ENCODE data around the gene NRP1.
"Not testable (repeated sequence)": the region's sequence is repeated elsewhere in the genome, so short reads cannot be mapped to it uniquely, and the experiment has no call there.

Gene NRP1

GRCh38 chr10:33334153-33334804 is at the start of gene NRP1:
Gene NRP1 (minus strand): TSS chr10:33334667. CDS start chr10:33334382, 285 bp downstream.
- no peak for DNase-seq

DNA sequence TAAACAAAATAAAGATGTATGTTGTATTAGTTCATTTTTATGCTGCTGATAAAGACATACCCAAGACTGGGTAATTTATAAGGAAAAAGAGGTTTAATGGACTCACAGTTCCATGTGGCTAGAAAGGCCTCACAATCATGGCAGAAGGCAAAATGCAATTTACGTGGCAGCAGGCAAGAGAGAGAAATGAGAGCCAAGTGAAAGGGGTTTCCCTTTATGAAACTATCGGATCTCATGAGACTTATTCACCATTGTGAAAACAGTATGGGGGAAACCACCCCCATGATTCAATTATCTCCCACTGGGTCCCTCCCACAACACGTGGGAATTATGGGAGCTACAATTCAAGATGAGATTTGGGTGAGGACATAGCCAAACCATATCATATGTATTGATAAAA is 49.7 kb upstream of the NRP1 start:
- DNase-seq: not testable (repeated sequence)

DNA sequence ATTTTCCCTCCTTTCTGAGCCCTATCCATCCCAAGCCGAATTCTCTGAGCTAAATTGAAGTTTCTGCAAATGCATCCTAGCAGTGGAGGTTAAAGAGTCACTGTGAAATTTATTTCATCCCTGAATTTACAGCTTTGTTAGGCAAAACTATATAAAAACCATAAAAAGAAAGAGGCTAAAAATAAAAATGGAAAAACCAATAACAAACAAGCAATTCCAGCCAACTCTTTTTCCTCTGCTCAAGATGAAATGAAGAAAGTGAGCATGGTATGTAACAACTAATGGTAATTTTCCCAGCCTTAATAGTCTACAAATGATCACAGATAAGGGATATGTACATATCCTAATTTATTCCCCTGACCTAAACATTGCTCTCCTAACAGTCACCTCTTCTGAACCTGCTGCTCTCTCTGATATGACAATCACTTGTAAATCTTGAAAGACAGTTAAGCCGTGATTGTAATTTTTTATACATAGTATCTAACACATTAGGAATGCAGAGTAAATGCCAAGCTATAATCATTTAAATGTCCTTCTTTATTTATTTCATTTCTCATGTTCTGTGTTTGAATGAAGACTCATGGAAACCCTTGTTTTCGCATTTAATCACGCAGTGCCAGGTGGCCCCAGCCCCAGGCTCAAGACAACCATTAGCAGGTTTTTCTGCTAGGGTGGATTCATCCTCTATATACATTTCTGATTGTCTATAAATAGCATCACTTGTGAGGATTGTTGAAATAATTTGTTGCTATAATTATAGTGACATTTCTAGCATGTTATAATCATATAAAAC is 48.6 kb upstream of the NRP1 start:
- DNase-seq: no peak

DNA sequence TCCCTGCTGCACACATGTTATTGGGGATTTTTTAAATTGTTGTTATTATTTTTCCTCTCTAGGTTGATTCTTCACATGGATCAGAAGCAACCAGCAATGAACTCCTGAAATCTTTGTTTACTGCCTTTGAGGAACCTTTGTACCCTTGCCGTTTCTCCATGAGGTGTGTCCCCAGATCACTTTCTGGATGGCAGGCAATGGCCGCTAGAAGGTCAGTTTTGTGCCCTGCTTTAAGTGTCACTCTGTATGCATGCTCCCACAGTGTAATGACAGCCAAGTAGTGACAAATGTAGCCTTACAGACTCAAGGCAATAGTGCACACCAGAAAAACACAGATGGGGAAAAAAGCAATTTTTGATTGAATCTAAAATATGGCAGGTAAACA is 47.7 kb upstream of the NRP1 start:
- DNase-seq: no peak

GRCh38 chr10:33381451-33382215 is 47.2 kb upstream of the NRP1 start:
- DNase-seq: no peak

DNA sequence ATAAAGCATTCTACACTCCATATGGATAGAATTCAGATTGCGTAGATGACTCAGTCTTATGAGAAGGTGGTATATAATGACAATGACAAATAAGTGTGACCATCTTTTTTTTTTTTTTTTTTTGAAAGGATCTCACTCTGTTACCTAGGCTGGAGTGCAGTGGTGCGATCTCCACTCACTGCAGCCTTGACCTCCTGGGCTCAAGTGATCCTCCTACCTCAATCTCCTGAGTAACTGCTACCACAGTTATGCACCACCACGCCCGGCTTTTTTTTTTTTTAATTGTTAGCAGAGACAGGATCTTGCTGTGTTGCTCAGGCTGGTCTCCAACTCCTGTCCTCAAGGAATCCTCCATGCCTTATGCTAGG is 43.2 kb upstream of the NRP1 start:
- DNase-seq: no peak

- no peak for DNase-seq
These were observed 42.6 kb upstream of the NRP1 start for GRCh38 chr10:33376976-33377657.

- DNase-seq: no peak
These were observed 42.0 kb upstream of the NRP1 start for GRCh38 chr10:33376476-33376875.

- no peak for DNase-seq
These were observed 38.8 kb upstream of the NRP1 start for GRCh38 chr10:33373263-33373662.

DNA sequence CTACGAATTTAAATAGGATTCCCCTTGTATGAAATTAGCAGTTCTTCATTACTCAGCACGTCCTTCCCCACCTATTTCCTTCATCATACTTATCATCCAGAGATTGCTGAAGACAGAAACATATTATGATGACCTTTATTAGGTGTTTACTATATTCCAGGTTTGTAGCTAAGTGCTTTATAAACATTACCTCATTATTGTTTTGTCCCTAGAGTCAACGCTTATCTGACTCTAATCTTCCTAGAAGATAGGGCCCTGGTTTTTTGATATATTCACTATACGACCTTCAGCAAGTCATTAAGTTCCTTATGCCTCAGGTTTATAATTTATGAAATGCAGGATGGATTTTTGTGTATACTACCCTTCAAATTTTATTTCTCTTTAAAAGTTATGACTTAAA is 36.8 kb upstream of the NRP1 start:
- no peak for DNase-seq

DNA sequence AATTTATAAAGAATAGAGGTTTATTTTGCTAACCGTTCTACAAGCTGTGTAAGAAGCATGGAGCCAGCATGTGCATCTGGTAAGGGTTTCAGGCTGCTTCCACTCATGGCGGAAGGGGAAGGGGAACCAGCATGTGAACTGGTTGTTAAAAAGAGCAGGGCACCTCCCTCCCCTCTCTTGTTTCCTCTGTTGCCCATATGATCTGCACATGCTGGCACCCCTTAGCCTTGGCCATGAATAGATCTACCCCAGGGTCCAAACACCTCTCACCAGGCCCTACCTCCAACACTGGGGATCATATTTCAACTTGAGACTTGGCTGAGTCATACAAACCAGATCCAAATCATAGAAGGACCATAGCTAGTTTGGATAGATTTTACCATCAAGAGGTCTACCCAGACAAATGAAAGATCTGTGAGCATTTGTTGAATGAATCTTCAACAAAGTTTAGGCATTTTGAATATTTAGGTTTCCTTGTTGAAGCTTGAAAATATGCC is 36.0 kb upstream of the NRP1 start:
- DNase-seq: no peak

DNA sequence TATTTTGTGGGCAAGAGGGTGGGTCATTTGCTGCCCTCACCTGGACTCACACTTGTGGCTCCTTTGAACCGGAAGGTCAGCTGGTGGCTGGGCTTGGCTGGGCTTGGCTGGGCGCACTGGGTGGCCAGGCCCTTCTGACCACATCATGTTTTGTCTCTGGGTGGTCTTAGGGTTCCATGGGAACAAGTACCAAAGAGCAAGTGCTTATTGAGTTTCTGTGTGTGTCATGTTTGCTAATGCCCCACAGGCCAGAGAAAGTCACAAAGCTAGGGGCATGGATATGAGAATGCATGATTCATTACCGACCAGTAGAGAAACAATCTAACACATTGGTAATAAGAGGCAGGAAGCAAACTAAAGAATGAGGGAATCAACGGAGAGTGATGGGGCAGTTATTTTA is 33.6 kb upstream of the NRP1 start:
- DNase-seq: no peak

- peak; percentile 39 for DNase-seq
These were observed 31.5 kb upstream of the NRP1 start for GRCh38 chr10:33365871-33366411.

DNA sequence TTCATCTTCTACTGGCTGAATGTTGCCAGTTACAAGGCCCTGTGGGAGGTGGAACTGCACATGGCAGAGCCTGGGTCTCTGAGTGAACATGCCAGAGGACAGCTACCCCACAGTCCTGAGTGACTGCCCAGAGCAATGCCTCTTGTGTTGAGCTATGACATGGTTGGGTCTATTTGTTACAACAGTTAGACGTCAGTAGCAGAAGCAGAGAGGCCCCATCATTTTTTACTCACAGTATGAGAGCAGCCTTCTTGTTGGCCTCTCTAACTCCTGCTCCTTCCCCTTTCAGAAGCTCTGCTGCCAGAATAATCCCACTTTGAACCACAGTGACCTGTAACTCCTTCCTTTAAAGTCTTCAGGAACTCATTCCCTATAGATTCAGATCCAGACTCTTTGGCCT is 30.8 kb upstream of the NRP1 start:
- DNase-seq: no peak

DNA sequence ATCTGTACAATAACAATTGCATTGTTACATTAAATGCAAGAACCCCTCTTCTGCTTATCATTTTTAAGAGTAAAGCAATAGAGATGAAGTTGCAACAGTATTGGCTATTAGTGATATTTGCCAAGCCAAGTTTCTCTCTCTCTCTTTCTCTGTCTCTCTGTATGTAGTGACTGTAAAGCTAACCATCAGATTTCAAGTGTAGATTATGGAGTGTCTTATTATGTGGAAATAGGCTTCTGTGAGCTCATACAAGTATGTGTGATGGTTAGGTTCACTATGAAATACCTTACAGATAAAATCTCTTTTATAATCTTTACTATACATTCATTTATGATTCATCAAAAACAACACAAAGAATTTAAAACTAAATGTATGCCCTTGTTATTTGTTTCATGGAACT is 28.6 kb upstream of the NRP1 start:
- no peak for DNase-seq

GRCh38 chr10:33358016-33358415 is 23.5 kb upstream of the NRP1 start:
- DNase-seq: no peak

DNA sequence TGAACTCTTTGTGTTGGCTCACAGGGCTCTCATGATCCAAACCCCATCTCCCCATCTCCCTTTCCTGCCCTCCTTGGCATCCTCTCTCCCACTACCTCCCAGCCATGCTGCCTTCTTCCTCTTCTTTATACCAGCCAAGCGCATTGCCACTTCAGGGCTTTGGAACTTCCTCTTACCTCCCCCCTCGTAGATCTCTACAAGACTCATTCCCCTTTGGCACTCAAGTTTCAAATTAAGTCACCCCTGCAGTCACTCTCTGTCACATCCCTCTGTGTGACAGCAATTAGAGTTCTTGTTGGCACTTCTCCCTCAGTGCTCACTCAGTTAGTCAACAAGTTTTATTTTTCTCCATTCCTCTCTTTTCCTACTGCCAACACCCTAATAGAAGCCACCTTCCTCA is 20.8 kb upstream of the NRP1 start:
- no peak for DNase-seq

DNA sequence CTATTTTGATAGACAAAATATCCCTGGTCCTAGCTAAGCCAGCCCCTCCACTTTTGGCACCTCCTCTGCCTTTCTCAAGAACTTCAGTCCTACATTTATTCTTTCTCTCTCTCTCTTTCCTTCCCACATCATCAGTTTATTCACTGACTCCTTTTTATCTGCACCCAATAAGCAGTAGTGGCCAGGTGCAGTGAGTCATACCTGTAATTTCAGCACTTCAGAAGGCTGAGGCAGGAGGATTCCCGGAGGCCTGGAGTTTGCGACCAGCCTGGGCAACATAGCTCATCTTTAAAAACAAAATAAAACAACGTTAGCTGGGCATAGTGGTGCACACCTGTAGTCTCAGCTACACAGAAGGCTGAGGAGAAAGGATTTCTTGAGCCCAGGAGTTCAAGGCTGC is 19.4 kb upstream of the NRP1 start:
- DNase-seq: no peak

DNA sequence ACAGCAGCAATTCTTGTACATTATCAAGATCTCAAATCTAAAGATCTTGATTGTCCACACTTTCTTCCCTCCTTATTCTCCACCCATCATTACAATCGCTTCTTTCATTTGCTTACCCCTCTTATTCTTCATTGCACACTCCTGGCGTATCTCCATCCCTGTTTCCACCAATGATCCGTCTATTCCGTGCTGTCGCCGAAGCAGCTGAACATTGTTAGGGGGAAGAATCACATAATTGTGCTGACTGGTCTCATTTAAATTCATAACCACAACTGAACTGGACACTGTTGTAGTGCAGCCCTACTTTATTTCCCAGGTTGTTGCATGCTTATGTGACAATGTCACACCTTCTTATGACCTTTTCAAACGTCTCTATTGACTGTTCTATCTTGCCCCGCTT is 18.9 kb upstream of the NRP1 start:
- no peak for DNase-seq

GRCh38 chr10:33352615-33353014 is 18.1 kb upstream of the NRP1 start:
- DNase-seq: no peak

GRCh38 chr10:33352175-33352574 is 17.7 kb upstream of the NRP1 start:
- DNase-seq: no peak

DNA sequence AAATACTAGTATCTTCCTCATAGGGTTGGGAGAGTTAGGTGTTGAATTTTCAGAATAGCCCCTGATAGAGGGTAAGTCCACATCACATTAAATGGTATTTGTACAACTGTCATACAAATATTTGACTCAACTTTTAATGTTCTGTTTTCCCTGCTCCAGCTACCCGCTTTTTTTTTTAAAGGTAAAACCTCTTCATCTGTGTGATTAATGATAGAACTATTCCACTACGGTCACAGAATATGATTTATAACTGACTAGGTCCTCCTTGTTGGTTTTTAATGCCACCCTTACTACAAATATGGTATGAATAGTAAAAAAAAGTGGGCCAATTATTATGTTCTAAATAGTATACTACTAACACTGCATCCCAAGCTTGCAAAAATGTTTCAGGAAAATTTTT is 15.6 kb upstream of the NRP1 start:
- DNase-seq: no peak

- DNase-seq: no peak
These were observed 14.8 kb upstream of the NRP1 start for GRCh38 chr10:33349268-33349667.

Data from stimulated activated CD4-positive, alpha-beta T cell treated with anti-CD3 and anti-CD28 coated beads, Interleukin-4, amount 100 ng/mL, for 24 hours (primary cell).